Activated T-helper 1 cell treated with anti-CD3 and anti-CD28 coated beads, Interleukin-12 subunit alpha, Interleukin-12 subunit beta, Interleukin-2, Interleukin-4 antibody, amounts not matched to agents 30 ng/mL and 10 ng/mL and 1 ng/mL, durations not matched to agents 14 hours and 24 hours and 36 hours (primary cell): ENCODE measurements around the gene ZNF808. TPM values are rescaled to one million over a fixed set of nuclear protein-coding genes. Genes with fewer than 3 reads are reported as not detected.
A peak's percentile ranks its signal among the peaks of the same experiment; 100 is the strongest.
"Not testable (repeated sequence)": the region's sequence is repeated elsewhere in the genome, so short reads cannot be mapped to it uniquely, and the experiment has no call there.

Source experiments
- DNase-seq: peaks from one replicate; pipeline ENCODE4 v3.0.0; 2021; ENCODE audit warnings: low spot score
- H3K27ac Mint-ChIP-seq: one replicate; pipeline ENCODE4 v1.8.0; 2021; ENCODE audit warnings: mild to moderate bottlenecking, mixed read lengths
- H3K27me3 Mint-ChIP-seq: one replicate; pipeline ENCODE4 v1.8.0; 2022; ENCODE audit warnings: mild to moderate bottlenecking, moderate library complexity, mixed read lengths; ENCODE audit not compliant: insufficient read depth
- H3K36me3 Mint-ChIP-seq: one replicate; pipeline ENCODE4 v1.8.0; 2021; ENCODE audit warnings: low read depth, mixed read lengths
- H3K4me1 Mint-ChIP-seq: one replicate; pipeline ENCODE4 v1.8.0; 2021; ENCODE audit warnings: low read depth, mixed read lengths
- H3K4me3 Mint-ChIP-seq: one replicate; pipeline ENCODE4 v1.8.0; 2021; ENCODE audit warnings: mild to moderate bottlenecking, moderate library complexity, mixed read lengths
- H3K9me3 Mint-ChIP-seq: one replicate; pipeline ENCODE4 v1.8.0; 2021; ENCODE audit warnings: mixed read lengths
- intact Hi-C: fragments of 100-400 bp; cut with micrococcal nuclease; formaldehyde crosslinking; loops from one replicate; pipeline ENCODE4 v1.15.1; 2024
- total RNA-seq: library from RNA; stranded (reverse); gene quantifications from 2 replicates; pipeline ENCODE4 v1.2.3, GENCODE V29; 2022

The ZNF808 gene
- total RNA-seq, 1 donor from 2014 or later = 19.1 TPM

DNA sequence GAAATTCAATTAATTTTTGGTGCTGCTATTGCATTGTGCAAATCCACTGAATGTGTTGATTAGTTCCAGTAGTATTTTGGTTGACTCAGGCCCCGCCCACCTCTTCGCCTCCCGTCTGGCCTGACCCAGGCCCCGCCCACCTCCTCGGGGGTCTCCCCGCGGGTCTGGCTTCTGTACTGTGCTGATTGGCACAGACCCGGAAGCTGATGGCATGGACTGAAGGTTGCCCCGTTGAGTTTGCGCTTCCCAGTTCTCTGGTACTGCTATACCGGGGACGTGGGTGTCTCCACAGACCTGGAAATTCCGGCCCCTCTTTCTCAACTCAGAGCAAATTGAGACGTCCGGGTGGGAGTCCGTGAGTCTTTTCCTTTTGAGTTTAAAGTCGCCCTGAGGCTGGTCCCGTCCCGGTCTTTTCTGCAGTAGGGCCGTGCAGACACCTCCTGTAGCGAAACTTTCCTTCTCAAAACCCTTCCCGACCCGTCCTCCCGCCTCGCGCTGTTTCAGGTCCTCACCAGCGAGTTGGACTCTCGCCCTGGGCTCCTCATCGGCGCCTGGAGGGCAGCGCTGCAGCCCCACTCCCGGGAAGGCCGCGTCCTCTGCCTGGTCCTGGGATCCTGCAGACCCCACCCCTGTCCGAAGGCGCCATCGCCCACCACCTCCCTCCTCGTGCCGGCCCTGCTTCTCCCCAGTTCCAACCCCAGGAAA, 57.4 kb downstream of the ZNF808 start:
- Mint-ChIP-seq H3K27ac (no peak overlapping the region), H3K27me3 (no peaks in the 10 kb centered on the region), H3K36me3 (peaks cover 71% of the 10 kb centered on the region), H3K4me1 (no peaks in the 10 kb centered on the region), H3K4me3 (no peak overlapping the region), H3K9me3 (peaks cover 62% of the 10 kb centered on the region)
- DNase-seq = no peak
- intact Hi-C loops = no loop called here

- H3K4me3 Mint-ChIP-seq = no peak overlapping the region
Observed at GRCh38 chr19:52585604-52586003, 58.1 kb downstream of the ZNF808 start.

GRCh38 chr19:52590728-52591127, 63.3 kb downstream of the ZNF808 start:
- no peak overlapping the region for H3K27ac Mint-ChIP-seq
- intact Hi-C loops = no loop called here
- no peak overlapping the region for H3K4me3 Mint-ChIP-seq
- peaks cover 56% of the 10 kb centered on the region for H3K9me3 Mint-ChIP-seq
- no peaks in the 10 kb centered on the region for H3K27me3 Mint-ChIP-seq
- peaks cover 70% of the 10 kb centered on the region for H3K36me3 Mint-ChIP-seq
- no peak for DNase-seq
- no peaks in the 10 kb centered on the region for H3K4me1 Mint-ChIP-seq

More at GRCh38 chr19:52585604-52586003, 58.1 kb downstream of the ZNF808 start:
- DNase-seq = no peak
- H3K27ac Mint-ChIP-seq = no peak overlapping the region
- H3K27me3 Mint-ChIP-seq = no peaks in the 10 kb centered on the region
- intact Hi-C loops = no loop called here
- H3K9me3 Mint-ChIP-seq = peaks cover 67% of the 10 kb centered on the region
- H3K36me3 Mint-ChIP-seq = peaks cover 73% of the 10 kb centered on the region
- no peaks in the 10 kb centered on the region for H3K4me1 Mint-ChIP-seq

- Mint-ChIP-seq H3K27ac (no peak overlapping the region), H3K36me3 (peaks cover 76% of the 10 kb centered on the region), H3K4me1 (no peaks in the 10 kb centered on the region), H3K27me3 (no peaks in the 10 kb centered on the region), H3K9me3 (peaks cover 68% of the 10 kb centered on the region), H3K4me3 (no peak overlapping the region)
- intact Hi-C loops = no loop called here
- no peak for DNase-seq
Observed at GRCh38 chr19:52592301-52592700, 64.8 kb downstream of the ZNF808 start.

DNA sequence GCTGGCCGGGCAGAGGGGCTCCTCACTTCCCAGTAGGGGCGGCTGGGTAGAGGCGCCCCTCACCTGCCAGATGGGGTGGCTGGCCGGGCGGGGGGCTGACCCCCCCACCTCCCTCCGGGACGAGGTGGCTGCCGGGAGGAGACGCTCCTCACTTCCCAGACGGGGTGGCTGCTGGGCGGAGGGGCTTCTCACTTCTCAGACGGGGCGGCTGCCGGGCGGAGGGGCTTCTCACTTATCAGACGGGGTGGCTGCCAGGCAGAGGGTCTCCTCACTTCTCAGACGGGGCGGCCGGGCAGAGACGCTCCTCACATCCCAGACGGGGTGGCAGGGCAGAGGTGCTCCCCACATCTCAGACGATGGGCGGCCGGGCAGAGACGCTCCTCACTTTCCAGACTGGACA, 66.0 kb downstream of the ZNF808 start:
- intact Hi-C loops, DNase-seq, H3K4me3 Mint-ChIP-seq, H3K27me3 Mint-ChIP-seq, H3K4me1 Mint-ChIP-seq, H3K27ac Mint-ChIP-seq: not testable (repeated sequence)
- Mint-ChIP-seq H3K36me3 (peaks cover 77% of the 10 kb centered on the region), H3K9me3 (peaks cover 67% of the 10 kb centered on the region)

- Mint-ChIP-seq H3K36me3 (peaks cover 60% of the 10 kb centered on the region), H3K4me3 (no peak overlapping the region), H3K9me3 (peaks cover 42% of the 10 kb centered on the region), H3K27me3 (no peaks in the 10 kb centered on the region), H3K27ac (no peak overlapping the region), H3K4me1 (peaks cover 12% of the 10 kb centered on the region)
- no peak for DNase-seq
- intact Hi-C loops = no loop called here
Observed at GRCh38 chr19:52599241-52599640, 71.8 kb downstream of the ZNF808 start.

DNA sequence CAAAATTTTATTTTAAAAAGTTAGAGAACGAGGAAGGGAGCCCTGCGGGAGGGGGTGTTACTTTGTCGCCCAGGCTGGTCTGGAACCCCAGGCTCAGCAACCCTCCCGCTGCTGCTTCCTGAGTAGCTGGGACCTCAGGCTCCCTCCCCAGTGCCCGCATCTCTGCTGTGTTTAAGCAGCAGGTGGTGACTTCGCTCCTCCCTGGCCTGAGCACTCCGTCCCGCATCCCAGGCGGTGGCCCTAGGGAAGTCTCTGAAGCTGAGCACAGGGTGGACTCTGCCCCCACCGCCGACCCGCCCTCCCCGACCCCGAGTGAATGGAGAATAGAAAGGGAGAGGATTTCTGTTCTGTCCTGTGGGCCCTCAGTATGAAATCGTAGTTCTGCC, 73.2 kb downstream of the ZNF808 start:
- intact Hi-C loops = loop anchor here (1.0 to 2.0 kb wide), 10 partner anchors 30 to 461 kb away; partner anchors contain the start of genes ZNF528, ZNF600, ZNF611 and ZNF616
- Mint-ChIP-seq H3K36me3 (peaks cover 56% of the 10 kb centered on the region), H3K4me1 (peaks cover 12% of the 10 kb centered on the region), H3K27me3 (no peaks in the 10 kb centered on the region), H3K27ac (no peak overlapping the region), H3K4me3 (peak overlapping the region; percentile 89), H3K9me3 (peaks cover 41% of the 10 kb centered on the region)
- no peak for DNase-seq

GRCh38 chr19:52601025-52601973, 73.8 kb downstream of the ZNF808 start:
- DNase-seq = peak; percentile 89
- H3K4me1 Mint-ChIP-seq = peaks cover 12% of the 10 kb centered on the region
- H3K27ac Mint-ChIP-seq = peak overlapping the region; percentile 64
- intact Hi-C loops = loop anchor here (1.0 to 2.0 kb wide), 9 partner anchors 31 to 462 kb away; partner anchors contain the start of genes ZNF528, ZNF600, ZNF611 and ZNF616
- peaks cover 39% of the 10 kb centered on the region for H3K9me3 Mint-ChIP-seq
- H3K4me3 Mint-ChIP-seq = peak overlapping the region; percentile 89
- H3K27me3 Mint-ChIP-seq = no peaks in the 10 kb centered on the region
- H3K36me3 Mint-ChIP-seq = peaks cover 55% of the 10 kb centered on the region

GRCh38 chr19:52601974-52602366, 74.5 kb downstream of the ZNF808 start:
- H3K36me3 Mint-ChIP-seq = peaks cover 50% of the 10 kb centered on the region
- peaks cover 39% of the 10 kb centered on the region for H3K9me3 Mint-ChIP-seq
- H3K4me1 Mint-ChIP-seq = peaks cover 12% of the 10 kb centered on the region
- H3K27ac Mint-ChIP-seq = peak overlapping the region; percentile 41
- intact Hi-C loops = loop anchor here (1.0 to 2.0 kb wide), 9 partner anchors 32 to 463 kb away; partner anchors contain the start of genes ZNF528, ZNF600, ZNF611 and ZNF616
- DNase-seq, H3K27me3 Mint-ChIP-seq: not testable (repeated sequence)
- H3K4me3 Mint-ChIP-seq = peak overlapping the region; percentile 89

- Mint-ChIP-seq H3K36me3 (peaks cover 43% of the 10 kb centered on the region), H3K4me1 (peaks cover 12% of the 10 kb centered on the region), H3K27me3 (no peaks in the 10 kb centered on the region), H3K27ac (no peak overlapping the region), H3K9me3 (peaks cover 35% of the 10 kb centered on the region), H3K4me3 (peak overlapping the region; percentile 89)
- intact Hi-C loops = no loop called here
- DNase-seq = no peak
Observed at GRCh38 chr19:52602941-52603340, 75.5 kb downstream of the ZNF808 start.

DNA sequence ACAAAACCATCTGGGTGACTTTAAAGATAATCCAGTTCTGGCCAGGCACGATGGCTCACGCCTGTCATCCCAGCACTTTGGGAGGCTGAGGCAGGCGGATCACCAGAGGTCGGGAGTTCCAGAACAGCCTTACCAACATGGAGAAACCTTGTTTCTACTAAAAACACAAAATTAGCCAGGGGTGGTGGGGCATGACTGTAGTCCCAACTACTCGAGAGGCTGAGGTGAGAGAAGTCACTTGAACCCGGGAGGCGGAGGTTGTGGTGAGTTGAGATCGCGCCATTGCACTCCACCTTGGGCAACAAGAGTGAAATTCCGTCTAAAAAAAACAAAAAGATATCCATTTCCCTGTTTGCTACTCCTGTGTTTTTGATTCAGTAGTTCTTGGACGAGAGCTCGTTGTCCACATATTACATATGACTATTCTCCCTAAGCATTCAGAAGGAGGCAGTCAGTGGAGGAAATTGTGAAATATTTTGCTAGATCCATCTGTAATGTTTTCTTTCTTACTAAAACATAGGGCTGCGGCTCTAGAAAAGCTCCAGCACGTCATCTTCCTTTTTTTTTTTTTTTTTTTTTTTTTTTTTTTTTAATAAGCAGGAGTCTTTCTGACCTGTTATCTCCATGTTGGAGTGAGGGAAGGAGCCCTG, 76.2 kb downstream of the ZNF808 start:
- H3K9me3 Mint-ChIP-seq = peaks cover 39% of the 10 kb centered on the region
- intact Hi-C loops = no loop called here
- H3K4me3 Mint-ChIP-seq = no peak overlapping the region

More for the DNA sequence above, 76.2 kb downstream of the ZNF808 start:
- Mint-ChIP-seq H3K27ac (no peak overlapping the region), H3K36me3 (peaks cover 44% of the 10 kb centered on the region), H3K4me1 (peaks cover 12% of the 10 kb centered on the region), H3K27me3 (no peaks in the 10 kb centered on the region)
- DNase-seq = no peak
